ENCODE measurements around the gene RINL. TPM values are rescaled to one million over a fixed set of nuclear protein-coding genes. Genes with fewer than 3 reads are reported as not detected.
"Not testable (repeated sequence)": the region's sequence is repeated elsewhere in the genome, so short reads cannot be mapped to it uniquely, and the experiment has no call there.

RINL gene
- total RNA-seq, 4 donors from 2014 or later = 5.5 to 14.0 (median 11.6) TPM

- no peak for DNase-seq (ENCODE audit: low spot score in 2 of 2)
- intact Hi-C loops (cut with DNase I; ENCODE audit: low total_unique reads) = no loop called here
- no peak overlapping the region for H3K4me3 ChIP-seq (ENCODE audit: low read depth, poor library complexity, severe bottlenecking)
- TF ChIP-seq CTCF (IDR thresholded peaks at IDR 0.05) (no peak), POLR2A (IDR thresholded peaks at IDR 0.05) (no peak)
- whole genome bisulfite sequencing, 2 donors = 92 to 94% methylated on average over 10 of the region's 10 CpGs
Measured at GRCh38 chr19:38867171-38867780, 10.8 kb downstream of the RINL start.

- intact Hi-C loops (cut with DNase I; ENCODE audit: low total_unique reads) = no loop called here
- DNase-seq (ENCODE audit: low spot score in 2 of 2) = peak in 1 of 2 donors; percentile 83
- no peak overlapping the region for H3K4me3 ChIP-seq (ENCODE audit: low read depth, poor library complexity, severe bottlenecking)
- no peak for TF ChIP-seq CTCF (IDR thresholded peaks at IDR 0.05)
- TF ChIP-seq POLR2A (IDR thresholded peaks at IDR 0.05) = no peak
- WGBS, 2 donors = 19 to 30% methylated on average over 10 of the region's 10 CpGs
Measured at GRCh38 chr19:38862321-38863059, 15.6 kb downstream of the RINL start.

GRCh38 chr19:38861368-38861767 lies 16.7 kb downstream of the RINL start:
- 89 to 92% methylated on average over 3 of the region's 3 CpGs for WGBS, 2 donors
- intact Hi-C loops (cut with DNase I; ENCODE audit: low total_unique reads) = no loop called here
- DNase-seq (ENCODE audit: low spot score in 2 of 2) = no peak
- TF ChIP-seq CTCF (IDR thresholded peaks at IDR 0.05) = no peak
- TF ChIP-seq POLR2A (IDR thresholded peaks at IDR 0.05) = no peak
- no peak overlapping the region for H3K4me3 ChIP-seq (ENCODE audit: low read depth, poor library complexity, severe bottlenecking)

- H3K4me3 ChIP-seq (ENCODE audit: low read depth, poor library complexity, severe bottlenecking); intact Hi-C loops (cut with DNase I; ENCODE audit: low total_unique reads); DNase-seq (ENCODE audit: low spot score in 2 of 2): not testable (repeated sequence)
- 55 to 66% methylated on average over 21 of the region's 21 CpGs for WGBS, 2 donors
Measured at GRCh38 chr19:38859631-38860204, 18.4 kb downstream of the RINL start.

GRCh38 chr19:38856813-38857212 lies 21.3 kb downstream of the RINL start:
- DNase-seq (ENCODE audit: low spot score in 2 of 2) = no peak
- WGBS, 2 donors = 79 to 83% methylated on average over 3 of the region's 3 CpGs
- H3K4me3 ChIP-seq (ENCODE audit: low read depth, poor library complexity, severe bottlenecking) = no peak overlapping the region
- no peak for TF ChIP-seq POLR2A (IDR thresholded peaks at IDR 0.05)
- no peak for TF ChIP-seq CTCF (IDR thresholded peaks at IDR 0.05)
- intact Hi-C loops (cut with DNase I; ENCODE audit: low total_unique reads) = no loop called here

GRCh38 chr19:38855751-38856150 lies 22.3 kb downstream of the RINL start:
- H3K4me3 ChIP-seq (ENCODE audit: low read depth, poor library complexity, severe bottlenecking); intact Hi-C loops (cut with DNase I; ENCODE audit: low total_unique reads); DNase-seq (ENCODE audit: low spot score in 2 of 2): not testable (repeated sequence)
- 75 to 100% methylated on average over 1 to 22 of the region's 37 CpGs for WGBS, 2 donors

GRCh38 chr19:38854961-38855360 lies 23.1 kb downstream of the RINL start:
- H3K4me3 ChIP-seq (ENCODE audit: low read depth, poor library complexity, severe bottlenecking); intact Hi-C loops (cut with DNase I; ENCODE audit: low total_unique reads); DNase-seq (ENCODE audit: low spot score in 2 of 2): not testable (repeated sequence)
- WGBS, 2 donors = 63 to 66% methylated on average over 3 of the region's 3 CpGs

Measured in lower leg skin (tissue), 4 donors.